Tongue (tissue), 2 donors: ENCODE measurements around the gene VMP1. TPM values are rescaled to one million over a fixed set of nuclear protein-coding genes. Genes with fewer than 3 reads are reported as not detected.

Source experiments
- DNase-seq: peaks from one replicate; pipeline ENCODE4 v3.0.0-alpha.2; 2015
- total RNA-seq: library from RNA; depleted of rRNA; stranded (reverse); fragments of >200 nt; gene quantifications from one replicate; pipeline ENCODE4 v1.2.3, GENCODE V29; 2014

Gene VMP1
- 178 TPM for total RNA-seq

- DNase-seq, result peak; percentile 100
Observed at GRCh38 chr17:59707149-59707970, at the start of gene VMP1, which contains the start of gene PTRH2. Gene VMP1, plus strand, starts transcription at chr17:59707654. Its CDS starts 23,793 bp downstream, at chr17:59731447. Gene PTRH2, minus strand, starts transcription at chr17:59707430. Its CDS starts 9,452 bp downstream, at chr17:59697978.

GRCh38 chr17:59666235-59666634 lies 41.2 kb upstream of the VMP1 start:
- DNase-seq, result no peak

GRCh38 chr17:59668816-59669215 lies 38.6 kb upstream of the VMP1 start:
- peak; percentile 9 for DNase-seq

- DNase-seq, result no peak
Observed at GRCh38 chr17:59669411-59669810, 38.0 kb upstream of the VMP1 start.

DNA sequence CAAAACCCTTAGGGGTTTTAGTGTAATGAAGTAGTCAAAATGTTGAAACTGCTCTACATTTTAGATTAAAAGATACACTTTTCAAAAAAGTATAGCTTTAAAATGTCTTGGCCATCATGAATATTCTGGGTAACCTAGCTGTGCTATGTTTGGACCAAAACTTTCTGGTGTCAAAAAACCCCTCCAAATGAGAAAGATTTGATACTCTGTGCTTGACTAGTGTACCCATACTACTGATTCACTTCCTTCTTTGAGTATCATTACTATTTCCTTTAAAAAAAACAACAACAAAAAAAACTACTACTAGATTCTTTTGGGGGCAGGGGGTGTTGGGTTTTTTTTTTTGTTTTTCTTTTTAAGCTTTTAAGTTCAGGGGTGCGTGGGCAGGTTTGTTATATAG lies 37.5 kb upstream of the VMP1 start:
- no peak for DNase-seq

DNA sequence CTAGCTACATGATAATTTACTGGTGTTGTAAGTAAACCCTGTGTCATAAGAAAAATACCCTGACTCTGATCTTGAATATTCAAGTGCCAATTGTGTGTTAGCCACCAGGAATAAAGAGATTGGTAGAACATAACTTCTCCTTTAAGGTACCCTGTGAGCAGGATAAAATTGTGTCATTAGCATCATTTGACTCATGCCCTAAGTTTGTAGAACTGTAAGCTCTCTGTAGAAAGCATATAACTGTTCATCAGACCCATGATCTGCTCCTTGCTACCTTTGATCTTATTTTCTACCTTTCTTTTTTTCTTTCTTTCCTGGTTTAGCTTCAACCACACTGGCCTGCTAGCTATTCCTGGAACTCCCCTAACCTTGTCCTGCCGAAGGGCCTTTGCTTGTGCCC lies 36.1 kb upstream of the VMP1 start:
- DNase-seq, result no peak

DNA sequence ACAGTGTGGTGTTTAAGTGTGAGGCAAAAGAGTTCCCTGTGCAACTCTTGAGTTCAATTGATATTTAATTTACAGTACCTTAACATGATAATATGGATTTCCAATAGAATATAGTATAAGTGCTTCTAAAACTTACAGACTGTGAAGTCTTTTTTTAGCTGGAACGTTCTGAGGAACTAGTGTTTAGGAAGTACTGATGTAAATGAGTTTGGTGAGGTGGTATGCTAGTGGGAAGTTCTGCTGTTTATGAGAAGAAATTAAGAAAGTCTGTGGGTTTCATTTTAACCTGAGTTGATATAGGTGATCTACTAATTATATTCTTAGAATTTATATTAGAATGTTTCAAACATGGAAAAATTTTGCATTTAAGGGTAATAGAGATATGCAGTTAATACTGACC lies 32.2 kb upstream of the VMP1 start:
- DNase-seq, result no peak

GRCh38 chr17:59676716-59677115 lies 30.7 kb upstream of the VMP1 start:
- peak; percentile 10 for DNase-seq

DNA sequence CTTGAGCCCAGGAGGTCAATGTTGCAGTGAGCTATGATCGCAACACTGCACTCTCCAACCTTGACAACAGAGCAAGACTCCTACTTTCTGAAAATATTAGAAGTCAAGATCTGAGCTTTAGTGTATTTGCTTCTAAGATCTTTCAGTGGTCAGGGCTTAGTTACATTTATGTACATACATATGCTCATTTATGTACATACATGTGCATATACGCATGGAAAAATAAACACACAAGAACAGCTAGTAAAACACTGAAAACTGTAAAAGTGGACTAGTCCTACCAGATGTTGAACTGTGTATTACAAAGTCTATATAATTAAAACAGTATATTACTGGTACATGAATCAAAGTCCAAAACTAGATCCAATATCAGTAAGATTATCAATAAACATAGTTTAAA lies 28.5 kb upstream of the VMP1 start:
- no peak for DNase-seq

DNA sequence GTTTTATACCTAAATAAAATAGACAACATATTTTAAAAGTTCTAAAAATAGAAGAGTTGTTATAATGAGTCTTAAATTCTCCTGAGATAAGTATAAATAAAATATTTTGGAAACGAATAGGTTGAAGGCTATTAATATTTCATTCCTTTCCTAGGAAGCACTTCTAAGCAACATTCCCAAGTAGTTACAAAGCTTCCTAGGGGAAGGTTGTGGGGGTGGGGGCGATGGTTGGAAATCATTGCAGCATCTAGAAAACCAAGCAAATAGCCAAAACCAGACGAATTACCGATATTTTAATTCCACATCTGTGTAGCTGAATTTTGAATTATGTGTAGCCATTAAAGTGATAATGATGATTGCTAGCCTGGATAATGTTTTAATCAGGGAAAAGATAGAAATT lies 27.1 kb upstream of the VMP1 start:
- no peak for DNase-seq

- DNase-seq, result no peak
Observed at GRCh38 chr17:59683283-59683682, 24.2 kb upstream of the VMP1 start.

- no peak for DNase-seq
Observed at GRCh38 chr17:59684967-59685366, 22.5 kb upstream of the VMP1 start.

GRCh38 chr17:59688008-59688407 lies 19.4 kb upstream of the VMP1 start:
- DNase-seq, result no peak

DNA sequence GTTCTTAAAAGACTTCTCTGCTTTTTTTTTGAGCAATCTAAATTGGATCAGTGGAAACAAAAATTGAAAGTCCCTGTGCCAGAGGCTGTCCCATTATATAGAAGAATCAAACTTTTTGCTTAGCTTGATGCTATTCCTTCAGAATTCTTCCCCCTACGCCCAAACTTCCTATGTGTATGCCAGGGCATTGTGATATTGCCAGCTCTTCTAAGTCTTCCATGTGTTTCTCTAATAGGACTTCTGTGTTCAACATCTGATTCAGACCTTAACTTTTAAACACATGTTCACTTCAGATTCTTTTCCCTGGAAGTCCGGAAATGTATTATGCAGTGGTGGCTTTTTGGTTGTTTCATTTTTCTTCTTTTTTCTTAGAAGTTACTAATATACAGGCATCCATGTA lies 19.0 kb upstream of the VMP1 start:
- no peak for DNase-seq

GRCh38 chr17:59693582-59693981 lies 13.9 kb upstream of the VMP1 start:
- no peak for DNase-seq

- no peak for DNase-seq
Observed at GRCh38 chr17:59694344-59694743, 13.1 kb upstream of the VMP1 start.

DNA sequence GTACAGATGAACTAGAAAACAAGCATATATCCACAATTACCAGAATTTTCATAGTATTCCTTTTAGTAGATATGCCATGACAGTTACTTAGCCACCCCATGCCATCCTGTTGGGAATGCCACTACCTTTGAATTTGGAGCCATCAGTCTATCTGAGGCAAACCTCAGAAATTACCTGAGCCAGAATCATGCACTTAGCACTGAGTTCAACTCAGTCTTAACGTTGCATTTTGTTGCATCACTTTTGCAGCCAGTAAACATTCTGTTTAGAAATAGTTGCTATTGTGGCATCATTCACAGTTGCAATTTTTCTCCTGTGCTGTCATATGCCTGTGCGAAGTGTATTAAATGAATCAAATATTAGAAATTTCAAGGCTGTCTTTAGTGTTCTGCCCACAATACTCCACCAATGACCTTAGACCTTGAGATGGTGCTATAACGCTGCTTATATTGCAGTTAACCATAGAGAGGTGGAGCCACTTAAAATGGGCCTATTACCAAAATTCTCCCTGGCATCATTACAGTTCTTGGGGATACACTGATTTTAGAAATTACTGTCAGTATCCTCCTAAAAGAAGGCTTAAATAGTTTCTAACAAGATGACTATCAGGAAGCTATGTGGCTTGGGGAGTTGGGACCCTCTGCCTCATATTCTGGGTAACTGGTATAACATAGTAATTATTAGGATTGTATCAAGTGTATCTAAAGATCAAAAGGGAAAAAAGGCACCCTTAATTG lies 11.3 kb upstream of the VMP1 start:
- no peak for DNase-seq

GRCh38 chr17:59696682-59697277 lies 10.7 kb upstream of the VMP1 start:
- no peak for DNase-seq

DNA sequence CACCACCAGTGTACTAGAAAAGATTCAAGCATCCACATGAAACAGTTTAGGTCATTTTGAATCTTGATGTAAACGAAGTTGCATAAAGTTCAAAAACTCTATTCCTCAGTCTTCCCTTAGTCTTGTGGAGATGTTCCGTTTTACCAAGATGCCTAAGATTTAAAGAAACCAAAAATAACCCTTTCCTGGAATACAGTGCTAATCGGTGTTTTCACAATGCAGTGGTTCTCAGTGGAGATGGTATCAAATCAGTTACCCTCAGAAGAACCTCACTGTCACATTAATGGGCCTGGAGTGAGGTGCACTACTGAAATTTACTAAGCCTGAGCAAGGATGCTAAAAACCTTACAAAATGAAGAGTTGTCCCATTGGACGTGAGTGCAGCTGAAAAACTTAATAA lies 9.3 kb upstream of the VMP1 start:
- DNase-seq, result no peak

DNA sequence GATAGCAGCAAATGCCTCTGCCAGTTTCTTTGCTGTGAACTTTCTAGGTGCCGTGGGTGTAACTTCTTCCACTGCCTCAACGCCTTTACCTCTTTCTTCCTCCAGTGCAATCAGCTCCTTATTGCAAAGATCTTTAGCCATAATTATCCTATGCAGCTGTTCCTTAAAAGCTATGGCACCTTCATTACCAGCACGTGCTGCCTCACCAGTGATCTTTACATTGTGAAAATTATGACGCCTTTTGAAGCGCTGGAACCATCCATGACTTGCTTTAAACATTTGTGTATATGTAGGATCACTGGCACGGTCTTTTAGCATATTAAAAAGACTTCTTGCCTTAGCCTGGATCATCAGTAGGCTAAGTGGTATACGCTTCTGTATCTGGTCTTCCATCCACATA lies 8.2 kb upstream of the VMP1 start:
- no peak for DNase-seq

GRCh38 chr17:59699786-59700185 lies 7.7 kb upstream of the VMP1 start:
- no peak for DNase-seq

- DNase-seq, result no peak
Observed at GRCh38 chr17:59702304-59702703, 5.2 kb upstream of the VMP1 start.

GRCh38 chr17:59707971-59708430 lies 547 bp downstream of the VMP1 start:
- no peak for DNase-seq
